Stimulated activated naive CD8-positive, alpha-beta T cell treated with anti-CD3 and anti-CD28 coated beads, Interleukin-15, Interleukin-2, amounts not matched to agents 100 U/mL and 50 U/mL, for 24 hours (primary cell): ENCODE results near the gene PPM1M.

Experiments
- ATAC-seq: fragments of 150-1000 bp; cut with Tn5 transposase; one replicate; pipeline ENCODE4 v1.10.0; 2021
- DNase-seq: peaks from one replicate; pipeline ENCODE4 v3.0.0; 2021

PPM1M gene

DNA sequence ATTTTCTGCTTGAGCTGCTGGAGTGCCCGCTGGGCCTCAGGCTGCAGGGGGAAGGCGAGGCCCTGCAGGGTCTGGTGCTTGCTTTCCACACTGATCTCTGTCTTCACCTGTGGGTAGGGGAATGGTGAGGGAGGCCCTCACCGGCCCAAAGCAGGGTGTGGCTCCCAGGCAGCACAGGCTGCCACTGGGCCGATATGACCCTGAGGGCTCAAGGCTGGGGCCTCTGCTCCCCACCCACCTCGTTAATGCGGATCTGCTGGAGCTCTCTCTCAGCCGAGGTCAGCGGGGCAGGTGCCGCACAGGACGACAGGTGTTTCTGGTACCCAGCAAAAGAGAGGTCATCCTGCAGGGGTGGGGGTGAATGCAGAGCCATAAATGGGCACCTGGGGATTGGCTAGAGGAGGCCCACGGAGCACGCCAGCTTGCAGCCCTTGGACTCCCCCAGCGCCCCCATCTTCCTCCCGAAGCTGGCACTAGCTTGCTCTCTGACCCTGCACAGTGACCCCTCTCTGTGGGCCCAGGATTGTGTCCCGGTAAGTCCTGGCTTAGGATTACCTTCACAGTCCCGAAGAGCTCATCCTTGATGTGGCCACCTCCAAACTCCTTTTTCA lies 14.6 kb upstream of the PPM1M start:
- DNase-seq (no peak), ATAC-seq (no peak)

DNA sequence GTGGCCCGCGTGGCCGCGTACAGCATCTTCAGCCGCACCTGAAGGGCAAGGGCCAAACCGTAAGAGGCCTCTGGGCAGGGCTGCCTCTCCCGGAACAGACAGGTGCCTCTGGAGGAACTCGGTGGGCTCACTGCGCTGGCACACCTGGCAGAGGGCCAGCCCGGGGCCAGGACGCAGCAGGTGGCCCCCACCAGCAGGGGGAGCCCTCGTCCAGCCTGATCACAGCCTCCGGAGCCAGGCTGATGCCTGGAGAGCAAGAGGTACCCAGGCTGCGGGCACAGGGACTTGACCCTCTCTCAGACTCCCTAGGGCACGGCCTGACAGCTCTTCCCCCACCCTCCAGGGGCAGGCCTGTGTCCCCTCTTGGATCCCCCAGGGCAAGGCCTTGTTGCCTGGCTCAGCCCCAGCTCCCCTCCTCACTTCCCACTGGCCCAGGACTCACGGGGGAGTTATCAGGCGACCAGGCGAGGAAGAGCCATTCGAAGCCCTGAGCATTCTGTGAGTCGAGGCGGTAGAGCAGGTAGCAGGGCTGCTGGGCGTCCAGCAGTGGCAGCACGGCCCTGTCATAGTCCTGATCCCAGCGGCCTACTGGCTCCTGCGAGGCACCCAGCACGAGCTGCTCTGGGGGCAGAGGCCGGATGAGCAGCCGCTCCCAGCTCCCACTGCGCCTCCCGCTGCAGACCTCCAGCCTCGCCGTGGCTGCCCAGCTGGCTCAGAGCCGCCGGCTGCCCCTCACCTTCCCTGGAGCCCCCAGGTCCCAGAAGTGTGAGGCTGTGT lies 13.9 kb upstream of the PPM1M start:
- DNase-seq (peak; percentile 95), ATAC-seq (peak; percentile 76)

- DNase-seq (no peak), ATAC-seq (no peak)
Observed at GRCh38 chr3:52232279-52233107, 13.1 kb upstream of the PPM1M start.

- DNase-seq (no peak), ATAC-seq (no peak)
Observed at GRCh38 chr3:52233108-52233591, 12.4 kb upstream of the PPM1M start.

DNA sequence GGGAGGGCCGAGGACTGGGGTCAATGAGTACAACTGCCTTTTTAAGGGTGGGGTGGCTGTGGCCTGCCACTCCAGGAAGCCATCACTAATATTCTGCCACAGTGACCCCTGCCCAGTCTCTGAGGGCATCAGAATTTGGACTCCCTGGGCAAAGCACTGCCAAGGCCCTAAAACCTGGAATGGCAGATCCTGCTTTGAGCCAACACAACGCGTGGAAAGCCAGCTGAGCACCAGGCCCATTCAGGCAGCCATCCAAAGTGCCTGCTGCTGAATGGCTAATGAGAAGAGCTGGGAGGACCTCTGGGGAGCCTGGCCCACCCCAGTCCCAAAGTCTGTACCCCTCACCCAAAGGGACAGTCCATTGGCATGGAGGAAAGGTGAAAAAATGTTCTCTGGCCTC lies 11.6 kb upstream of the PPM1M start:
- no peak for DNase-seq

GRCh38 chr3:52234516-52235447 lies 10.8 kb upstream of the PPM1M start:
- no peak for ATAC-seq
- no peak for DNase-seq

More for the DNA sequence above, 11.6 kb upstream of the PPM1M start:
- ATAC-seq = no peak

DNA sequence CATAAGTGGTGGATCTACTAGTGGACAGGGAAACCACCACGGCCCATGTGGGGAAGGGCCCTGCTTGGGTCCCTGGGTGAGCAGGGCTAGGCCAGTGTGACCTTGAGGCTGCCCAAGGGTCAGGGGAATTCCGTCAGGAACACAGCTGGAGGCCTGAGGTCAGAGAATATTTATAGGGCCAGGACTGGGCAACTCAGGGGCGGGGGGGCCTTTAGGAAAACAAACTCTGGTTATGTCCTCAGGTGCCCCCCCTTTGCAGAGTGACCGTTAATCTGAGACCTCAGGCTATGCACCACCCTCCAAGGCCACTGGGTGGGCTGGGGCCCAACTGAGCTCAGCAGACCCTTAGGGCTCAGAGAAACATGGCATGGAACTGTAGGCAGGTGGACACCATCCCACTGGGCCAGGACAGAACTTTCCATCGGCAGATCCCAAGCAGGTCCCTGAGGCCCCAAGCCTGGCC lies 9.1 kb upstream of the PPM1M start:
- no peak for DNase-seq

GRCh38 chr3:52237006-52237656 lies 8.4 kb upstream of the PPM1M start:
- no peak for DNase-seq

More for the DNA sequence above, 9.1 kb upstream of the PPM1M start:
- no peak for ATAC-seq

DNA sequence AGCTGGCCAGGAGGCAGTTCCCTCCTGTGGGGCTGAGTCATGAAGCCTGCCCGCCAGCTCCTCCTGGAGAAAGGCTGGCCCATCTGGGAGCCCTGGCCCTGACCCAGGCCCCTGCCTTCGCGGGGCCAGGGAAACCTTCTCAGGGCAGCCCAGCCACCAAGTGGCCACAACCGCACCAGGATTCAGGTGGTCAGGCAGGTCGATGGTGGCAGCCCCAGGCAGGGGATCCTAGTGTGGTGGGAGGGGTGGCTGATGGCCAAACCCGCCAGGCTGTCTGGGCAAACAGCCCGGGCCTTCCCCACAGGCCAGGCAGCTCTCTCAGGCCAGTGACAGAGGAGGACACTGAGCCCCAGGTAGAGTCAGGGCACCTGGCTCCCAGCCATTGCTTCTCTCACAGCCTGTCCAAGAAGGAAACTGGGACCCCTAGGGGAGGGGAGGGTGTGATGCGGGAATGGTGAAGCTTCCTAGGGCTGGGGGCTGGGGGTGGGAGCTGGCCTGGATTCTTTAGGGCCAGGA lies 7.8 kb upstream of the PPM1M start:
- no peak for DNase-seq
- ATAC-seq = no peak

More at GRCh38 chr3:52237006-52237656, 8.4 kb upstream of the PPM1M start:
- no peak for ATAC-seq

DNA sequence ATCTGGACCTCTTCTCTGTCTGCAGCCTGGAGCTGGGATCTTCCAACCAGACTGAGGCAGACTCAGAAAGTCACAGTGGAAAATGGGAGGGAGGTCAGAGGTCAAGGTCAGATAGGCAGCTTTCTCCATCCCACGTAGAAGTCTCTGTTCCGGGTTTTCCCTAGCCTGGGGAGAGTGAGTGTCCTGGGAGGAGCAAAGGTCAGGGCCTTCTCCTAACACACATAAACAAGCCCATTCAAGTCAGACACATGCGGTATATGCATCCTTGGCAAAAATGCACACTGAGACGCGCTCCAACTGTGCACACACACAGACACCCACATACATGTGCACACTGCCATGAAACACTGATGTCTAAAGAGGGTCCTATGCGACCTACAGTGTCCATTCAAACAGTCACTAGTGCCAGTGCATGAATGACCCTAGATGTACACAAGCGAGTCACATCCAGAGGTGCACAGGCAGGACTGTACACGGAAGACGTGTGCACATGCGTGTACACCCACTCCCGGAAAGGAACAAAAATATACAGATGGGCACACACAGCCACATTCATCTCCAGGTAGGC lies 7.3 kb upstream of the PPM1M start:
- ATAC-seq (no peak), DNase-seq (no peak)

GRCh38 chr3:52238761-52239701 lies 6.5 kb upstream of the PPM1M start, which contains the start of gene TWF2:
TSS of gene TWF2 (minus strand) at chr3:52239158. CDS start at chr3:52239016, 142 bp downstream.
- peak; percentile 90 for DNase-seq
- peak; percentile 71 for ATAC-seq

DNA sequence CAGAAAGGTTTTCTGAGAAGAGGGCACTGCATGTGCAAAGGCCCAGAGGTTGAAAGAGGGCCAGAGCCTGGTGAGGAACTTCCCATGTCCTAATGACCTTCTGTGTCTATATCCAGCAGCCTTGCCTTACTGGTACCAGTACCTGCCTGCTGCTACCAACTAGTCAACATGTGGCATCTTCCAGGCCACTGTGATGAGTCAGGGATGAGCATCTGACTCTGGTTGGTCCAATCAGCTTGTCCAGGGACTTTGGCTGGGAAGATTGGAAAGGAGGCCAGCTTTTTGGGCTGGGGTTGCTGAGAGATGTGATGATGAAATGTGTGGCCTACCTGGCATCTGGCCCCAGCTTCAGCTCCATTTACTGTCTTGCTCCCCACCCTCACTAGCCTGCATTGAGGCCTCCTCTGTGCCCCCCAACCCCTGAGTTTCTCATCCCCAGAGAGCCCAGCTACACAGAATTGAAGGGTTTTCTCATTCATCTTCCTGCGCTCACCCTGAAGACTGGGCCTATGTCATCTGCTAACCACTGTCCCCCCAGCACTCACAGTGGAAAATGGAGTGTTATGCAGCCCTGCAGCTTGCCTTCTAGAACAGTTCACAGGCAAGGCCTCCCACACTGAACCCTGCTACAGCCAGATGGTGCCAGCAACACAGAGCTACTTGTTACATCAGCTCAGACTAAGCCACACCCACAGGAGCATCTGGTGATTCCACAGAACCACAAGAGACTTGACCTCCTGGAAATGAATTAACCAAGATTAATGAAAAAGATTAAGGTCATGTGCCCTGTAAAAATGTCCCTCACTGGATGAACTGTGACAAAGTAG lies 5.3 kb upstream of the PPM1M start:
- peak; percentile 47 for ATAC-seq

DNA sequence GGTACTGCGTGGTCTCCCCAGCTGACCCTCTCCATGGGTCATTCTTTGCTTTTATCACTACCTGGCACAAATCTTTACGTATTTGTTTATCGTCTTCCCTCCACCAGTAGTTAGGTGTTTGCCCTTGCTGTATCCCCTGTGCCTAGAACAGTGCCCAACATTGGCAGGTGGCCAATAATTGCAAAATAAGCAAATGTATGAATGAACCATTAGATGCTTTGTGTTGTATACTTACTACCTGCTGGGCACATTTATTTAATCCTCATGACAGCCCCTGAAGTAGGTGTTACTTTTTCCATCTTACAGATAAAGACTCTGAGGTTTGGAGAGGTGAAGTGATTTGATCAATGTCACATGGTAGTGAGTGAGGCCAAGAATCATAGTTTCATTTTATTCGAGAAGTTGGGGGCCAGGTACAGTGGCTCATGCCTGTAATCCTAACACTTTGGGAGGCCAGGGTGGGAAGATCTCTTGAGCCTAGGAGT lies 4.6 kb upstream of the PPM1M start:
- DNase-seq = no peak
- peak; percentile 8 for ATAC-seq

More for the DNA sequence above, 5.3 kb upstream of the PPM1M start:
- DNase-seq = peak; percentile 68

- no peak for DNase-seq
- ATAC-seq = no peak
Observed at GRCh38 chr3:52242039-52242438, 3.5 kb upstream of the PPM1M start.

GRCh38 chr3:52243791-52244628 lies 1.5 kb upstream of the PPM1M start:
- ATAC-seq = peak; percentile 17
- DNase-seq = peak; percentile 72

DNA sequence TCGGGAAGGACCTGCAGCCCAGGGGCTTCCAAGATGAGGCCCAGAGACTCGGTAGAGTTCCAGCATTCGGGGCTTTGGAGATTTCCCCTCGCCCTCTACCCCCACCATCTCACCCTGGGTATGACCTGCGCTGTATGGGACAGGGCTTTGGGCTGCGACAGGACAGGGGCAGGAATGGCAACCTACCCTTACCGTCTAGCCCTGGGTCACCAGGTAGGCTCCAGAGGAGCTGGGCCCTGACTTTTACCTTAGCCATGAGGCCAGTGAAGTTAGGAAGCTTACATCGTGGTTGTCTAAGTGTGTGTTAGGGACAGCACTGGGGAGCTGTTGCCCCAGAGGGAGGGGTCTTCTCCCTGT lies 683 bp downstream of the PPM1M start:
- DNase-seq = no peak
- ATAC-seq = peak; percentile 5
